IPS-18a (cell line): ENCODE results near the gene ARHGEF18.

Experiments used
- H3K27ac ChIP-seq: one replicate; pipeline ENCODE4 v1.5.1; 2013; ENCODE audit warnings: low read length
- H3K27me3 ChIP-seq: one replicate; pipeline ENCODE4 v1.6.1; 2013; ENCODE audit warnings: mild to moderate bottlenecking, low read length; ENCODE audit not compliant: control insufficient read depth, insufficient read depth
- H3K36me3 ChIP-seq: one replicate; pipeline ENCODE4 v1.6.1; 2013; ENCODE audit warnings: low read depth, low read length; ENCODE audit not compliant: control insufficient read depth
- H3K4me1 ChIP-seq: one replicate; pipeline ENCODE4 v1.6.1; 2013; ENCODE audit warnings: low read depth, low read length; ENCODE audit not compliant: control insufficient read depth
- H3K4me3 ChIP-seq: one replicate; pipeline ENCODE4 v1.5.1; 2013; ENCODE audit warnings: low read length
- H3K9ac ChIP-seq: one replicate; pipeline ENCODE4 v1.6.1; 2013; ENCODE audit warnings: mild to moderate bottlenecking, low read length, moderate library complexity
- H3K9me3 ChIP-seq: one replicate; pipeline ENCODE4 v1.6.1; 2013; ENCODE audit warnings: low read depth, low read length; ENCODE audit not compliant: control insufficient read depth

The ARHGEF18 gene

GRCh38 chr19:7391218-7391670 is 42.5 kb downstream of the ARHGEF18 start:
- Histone ChIP-seq H3K4me3 (no peak overlapping the region), H3K27ac (no peak overlapping the region), H3K9ac (no peak overlapping the region), H3K4me1 (peaks cover 3% of the 10 kb centered on the region), H3K36me3 (no peaks in the 10 kb centered on the region), H3K27me3 (no peaks in the 10 kb centered on the region), H3K9me3 (no peaks in the 10 kb centered on the region)

GRCh38 chr19:7393459-7393858 is 44.7 kb downstream of the ARHGEF18 start:
- no peaks in the 10 kb centered on the region for H3K27me3 ChIP-seq
- H3K4me1 ChIP-seq, result peaks cover 3% of the 10 kb centered on the region
- H3K9ac ChIP-seq, result no peak overlapping the region
- H3K9me3 ChIP-seq, result no peaks in the 10 kb centered on the region
- no peak overlapping the region for H3K27ac ChIP-seq
- no peak overlapping the region for H3K4me3 ChIP-seq
- no peaks in the 10 kb centered on the region for H3K36me3 ChIP-seq

- Histone ChIP-seq H3K36me3 (no peaks in the 10 kb centered on the region), H3K9ac (peak overlapping the region; percentile 28)
Observed at GRCh38 chr19:7393939-7394730, 45.4 kb downstream of the ARHGEF18 start.

GRCh38 chr19:7394731-7395359 is 46.1 kb downstream of the ARHGEF18 start:
- Histone ChIP-seq H3K27ac (no peak overlapping the region), H3K4me1 (peaks cover 9% of the 10 kb centered on the region), H3K36me3 (no peaks in the 10 kb centered on the region), H3K9ac (peak overlapping the region; percentile 68), H3K9me3 (no peaks in the 10 kb centered on the region), H3K27me3 (no peaks in the 10 kb centered on the region), H3K4me3 (peak overlapping the region; percentile 90)

More at GRCh38 chr19:7393939-7394730, 45.4 kb downstream of the ARHGEF18 start:
- no peak overlapping the region for H3K27ac ChIP-seq
- no peaks in the 10 kb centered on the region for H3K9me3 ChIP-seq
- peak overlapping the region; percentile 90 for H3K4me3 ChIP-seq
- H3K27me3 ChIP-seq, result no peaks in the 10 kb centered on the region
- peaks cover 8% of the 10 kb centered on the region for H3K4me1 ChIP-seq

- H3K36me3 ChIP-seq, result no peaks in the 10 kb centered on the region
- H3K9me3 ChIP-seq, result no peaks in the 10 kb centered on the region
- H3K4me3 ChIP-seq, result peak overlapping the region; percentile 90
- peak overlapping the region; percentile 68 for H3K9ac ChIP-seq
- no peak overlapping the region for H3K27ac ChIP-seq
- H3K27me3 ChIP-seq, result no peaks in the 10 kb centered on the region
- peaks cover 9% of the 10 kb centered on the region for H3K4me1 ChIP-seq
Observed at GRCh38 chr19:7395360-7396066, 46.8 kb downstream of the ARHGEF18 start.

- no peaks in the 10 kb centered on the region for H3K9me3 ChIP-seq
- H3K9ac ChIP-seq, result no peak overlapping the region
- H3K36me3 ChIP-seq, result no peaks in the 10 kb centered on the region
- H3K27ac ChIP-seq, result no peak overlapping the region
- H3K4me1 ChIP-seq, result peaks cover 9% of the 10 kb centered on the region
- no peaks in the 10 kb centered on the region for H3K27me3 ChIP-seq
- no peak overlapping the region for H3K4me3 ChIP-seq
Observed at GRCh38 chr19:7397687-7398086, 49.0 kb downstream of the ARHGEF18 start.
